NCI-H2107 treated with DMSO at 0.1 percent for 48 hours (cell line): ENCODE results near the gene SLC6A13.

Experiments
- DNase-seq: peaks from one replicate; lab custom pipeline; 2025; ENCODE audit not compliant: unreplicated experiment; lab: John Stamatoyannopoulos, UW

The SLC6A13 gene

GRCh38 chr12:234891-235415 is 27.7 kb downstream of the SLC6A13 start:
- DNase-seq, result no peak

GRCh38 chr12:234019-234418 is 28.6 kb downstream of the SLC6A13 start:
- no peak for DNase-seq

- DNase-seq, result peak; percentile 48
Measured at GRCh38 chr12:233615-233968, 29.0 kb downstream of the SLC6A13 start.

GRCh38 chr12:232731-233614 is 29.7 kb downstream of the SLC6A13 start:
- peak; percentile 48 for DNase-seq

GRCh38 chr12:230925-231671 is 31.5 kb downstream of the SLC6A13 start:
- peak; percentile 75 for DNase-seq

GRCh38 chr12:229441-230191 is 33.0 kb downstream of the SLC6A13 start:
- DNase-seq, result no peak

GRCh38 chr12:228846-229200 is 33.8 kb downstream of the SLC6A13 start:
- no peak for DNase-seq

GRCh38 chr12:227923-228845 is 34.5 kb downstream of the SLC6A13 start:
- no peak for DNase-seq

GRCh38 chr12:227286-227915 is 35.2 kb downstream of the SLC6A13 start:
- DNase-seq, result no peak

- no peak for DNase-seq
Measured at GRCh38 chr12:226401-226800, 36.2 kb downstream of the SLC6A13 start.

- DNase-seq, result no peak
Measured at GRCh38 chr12:225012-225411, 37.6 kb downstream of the SLC6A13 start.

- no peak for DNase-seq
Measured at GRCh38 chr12:224330-224729, 38.3 kb downstream of the SLC6A13 start.

- DNase-seq, result no peak
Measured at GRCh38 chr12:223841-224240, 38.8 kb downstream of the SLC6A13 start.

- DNase-seq, result no peak
Measured at GRCh38 chr12:221736-222135, 40.9 kb downstream of the SLC6A13 start.

GRCh38 chr12:220946-221550 is 41.6 kb downstream of the SLC6A13 start:
- DNase-seq, result no peak

GRCh38 chr12:220491-220890 is 42.1 kb downstream of the SLC6A13 start:
- no peak for DNase-seq

- DNase-seq, result peak; percentile 5
Measured at GRCh38 chr12:219891-220352, 42.7 kb downstream of the SLC6A13 start.

- DNase-seq, result no peak
Measured at GRCh38 chr12:218728-219590, 43.7 kb downstream of the SLC6A13 start.
